Measurements from ENCODE around the gene LRRC18. TPM values are rescaled to one million over a fixed set of nuclear protein-coding genes. Genes with fewer than 3 reads are reported as not detected.
A peak's percentile ranks its signal among the peaks of the same experiment; 100 is the strongest.

The LRRC18 gene
- total and polyA plus RNA-seq, 9 of the 15 experiments (the other 6 are each of a cell fraction or from before 2014, with no cell fraction given): not detected

DNA sequence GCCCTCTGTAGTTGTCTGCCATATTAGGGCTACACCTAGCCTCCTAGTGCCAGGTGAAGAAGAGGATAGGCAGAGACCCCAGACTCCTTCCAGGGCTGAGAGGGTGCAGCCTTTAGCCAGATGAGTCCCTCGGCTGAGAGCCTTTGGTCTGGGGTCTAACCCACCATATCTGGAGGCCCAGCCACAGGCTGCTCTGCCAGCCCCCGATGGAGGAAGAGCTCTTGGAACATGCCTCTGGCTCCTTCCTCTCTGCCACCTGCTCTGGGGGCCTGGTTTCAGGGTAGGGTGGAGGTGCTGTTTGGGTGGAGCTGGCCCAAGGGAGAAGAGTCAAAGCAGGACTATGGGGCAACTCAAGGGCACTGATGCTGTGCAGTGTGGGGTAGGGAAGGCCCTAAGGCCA, 1.4 kb downstream of the LRRC18 start:
- H3K27me3 ChIP-seq (ENCODE audit: control insufficient read depth in 2 of 2, insufficient read depth in 2 of 2, low read length in 2 of 2): peaks cover 30 to 78% of the 10 kb centered on the region in 2 experiments
- FAIRE-seq (no peak), DNase-seq (ENCODE audit: extremely low read depth in 1 of 4, low spot score in 3 of 4) (no peak), ATAC-seq (no peak)
- H3K9ac ChIP-seq (ENCODE audit: insufficient read depth in 1 of 2, low read depth in 2 of 2, low read length in 2 of 2): 0 out of 4 replicates have a peak overlapping the region, but pooled peaks of 1 of the 2 experiments have one; percentile 27
- no peak overlapping the region for H2AFZ ChIP-seq (ENCODE audit: low read depth, low read length)
- H3K79me2 ChIP-seq (ENCODE audit: control insufficient read depth, insufficient read depth, low read length): no peaks in the 10 kb centered on the region
- 0% methylated on average over 2 of the region's 2 CpGs for WGBS (ENCODE audit: insufficient coverage, low coverage, missing lambda C conversion rate)
- intact Hi-C loops (cut with micrococcal nuclease) (no loop called here), in situ Hi-C loops (cut with MboI) (no loop called here)
- no TSS peak for BruUV-seq (replicated peaks)
- H3K9me1 ChIP-seq (ENCODE audit: control insufficient read depth, insufficient read depth, low read length): no peaks in the 10 kb centered on the region
- no peak overlapping the region for H3K4me3 ChIP-seq
- no peaks in the 10 kb centered on the region for H3K9me3 ChIP-seq (replicated peaks; ENCODE audit: control insufficient read depth, insufficient read depth, low read depth, low read length)
- no peaks in the 10 kb centered on the region for H3K4me1 ChIP-seq (replicated peaks in 1 of 2; ENCODE audit: control insufficient read depth in 2 of 2, insufficient read depth in 2 of 2, low read length in 2 of 2)
- H3K27ac ChIP-seq (ENCODE audit: extremely low read depth, low read depth, low read length): no peak overlapping the region
- H3K4me2 ChIP-seq (ENCODE audit: insufficient read depth, low read length): no peak overlapping the region
- no peaks in the 10 kb centered on the region for H3K36me3 ChIP-seq (ENCODE audit: control insufficient read depth, insufficient read depth, low read length)
- CTCF ChIA-PET (ENCODE audit: low intra/inter-chr PET ratio): no interaction called here
- no peaks in the 10 kb centered on the region for H4K20me1 ChIP-seq (replicated peaks; ENCODE audit: control insufficient read depth, insufficient read depth, low read length)
- POLR2A ChIA-PET: interaction anchor here (0.6 to 1.7 kb wide), 2 partner anchors 10 to 11 kb away, joined by 3 to 9 read pairs; no protein-coding TSS in a partner anchor
- TF ChIP-seq, protein P1, sequence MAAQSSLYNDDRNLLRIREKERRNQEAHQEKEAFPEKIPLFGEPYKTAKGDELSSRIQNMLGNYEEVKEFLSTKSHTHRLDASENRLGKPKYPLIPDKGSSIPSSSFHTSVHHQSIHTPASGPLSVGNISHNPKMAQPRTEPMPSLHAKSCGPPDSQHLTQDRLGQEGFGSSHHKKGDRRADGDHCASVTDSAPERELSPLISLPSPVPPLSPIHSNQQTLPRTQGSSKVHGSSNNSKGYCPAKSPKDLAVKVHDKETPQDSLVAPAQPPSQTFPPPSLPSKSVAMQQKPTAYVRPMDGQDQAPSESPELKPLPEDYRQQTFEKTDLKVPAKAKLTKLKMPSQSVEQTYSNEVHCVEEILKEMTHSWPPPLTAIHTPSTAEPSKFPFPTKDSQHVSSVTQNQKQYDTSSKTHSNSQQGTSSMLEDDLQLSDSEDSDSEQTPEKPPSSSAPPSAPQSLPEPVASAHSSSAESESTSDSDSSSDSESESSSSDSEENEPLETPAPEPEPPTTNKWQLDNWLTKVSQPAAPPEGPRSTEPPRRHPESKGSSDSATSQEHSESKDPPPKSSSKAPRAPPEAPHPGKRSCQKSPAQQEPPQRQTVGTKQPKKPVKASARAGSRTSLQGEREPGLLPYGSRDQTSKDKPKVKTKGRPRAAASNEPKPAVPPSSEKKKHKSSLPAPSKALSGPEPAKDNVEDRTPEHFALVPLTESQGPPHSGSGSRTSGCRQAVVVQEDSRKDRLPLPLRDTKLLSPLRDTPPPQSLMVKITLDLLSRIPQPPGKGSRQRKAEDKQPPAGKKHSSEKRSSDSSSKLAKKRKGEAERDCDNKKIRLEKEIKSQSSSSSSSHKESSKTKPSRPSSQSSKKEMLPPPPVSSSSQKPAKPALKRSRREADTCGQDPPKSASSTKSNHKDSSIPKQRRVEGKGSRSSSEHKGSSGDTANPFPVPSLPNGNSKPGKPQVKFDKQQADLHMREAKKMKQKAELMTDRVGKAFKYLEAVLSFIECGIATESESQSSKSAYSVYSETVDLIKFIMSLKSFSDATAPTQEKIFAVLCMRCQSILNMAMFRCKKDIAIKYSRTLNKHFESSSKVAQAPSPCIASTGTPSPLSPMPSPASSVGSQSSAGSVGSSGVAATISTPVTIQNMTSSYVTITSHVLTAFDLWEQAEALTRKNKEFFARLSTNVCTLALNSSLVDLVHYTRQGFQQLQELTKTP (IDR thresholded peaks at IDR 0.05; ENCODE audit: low read depth in 1 of 2, partially characterized antibody in 2 of 2): no peak
- no peak for TF ChIP-seq BCOR (IDR thresholded peaks at IDR 0.05)
- TF ChIP-seq, protein P2, sequence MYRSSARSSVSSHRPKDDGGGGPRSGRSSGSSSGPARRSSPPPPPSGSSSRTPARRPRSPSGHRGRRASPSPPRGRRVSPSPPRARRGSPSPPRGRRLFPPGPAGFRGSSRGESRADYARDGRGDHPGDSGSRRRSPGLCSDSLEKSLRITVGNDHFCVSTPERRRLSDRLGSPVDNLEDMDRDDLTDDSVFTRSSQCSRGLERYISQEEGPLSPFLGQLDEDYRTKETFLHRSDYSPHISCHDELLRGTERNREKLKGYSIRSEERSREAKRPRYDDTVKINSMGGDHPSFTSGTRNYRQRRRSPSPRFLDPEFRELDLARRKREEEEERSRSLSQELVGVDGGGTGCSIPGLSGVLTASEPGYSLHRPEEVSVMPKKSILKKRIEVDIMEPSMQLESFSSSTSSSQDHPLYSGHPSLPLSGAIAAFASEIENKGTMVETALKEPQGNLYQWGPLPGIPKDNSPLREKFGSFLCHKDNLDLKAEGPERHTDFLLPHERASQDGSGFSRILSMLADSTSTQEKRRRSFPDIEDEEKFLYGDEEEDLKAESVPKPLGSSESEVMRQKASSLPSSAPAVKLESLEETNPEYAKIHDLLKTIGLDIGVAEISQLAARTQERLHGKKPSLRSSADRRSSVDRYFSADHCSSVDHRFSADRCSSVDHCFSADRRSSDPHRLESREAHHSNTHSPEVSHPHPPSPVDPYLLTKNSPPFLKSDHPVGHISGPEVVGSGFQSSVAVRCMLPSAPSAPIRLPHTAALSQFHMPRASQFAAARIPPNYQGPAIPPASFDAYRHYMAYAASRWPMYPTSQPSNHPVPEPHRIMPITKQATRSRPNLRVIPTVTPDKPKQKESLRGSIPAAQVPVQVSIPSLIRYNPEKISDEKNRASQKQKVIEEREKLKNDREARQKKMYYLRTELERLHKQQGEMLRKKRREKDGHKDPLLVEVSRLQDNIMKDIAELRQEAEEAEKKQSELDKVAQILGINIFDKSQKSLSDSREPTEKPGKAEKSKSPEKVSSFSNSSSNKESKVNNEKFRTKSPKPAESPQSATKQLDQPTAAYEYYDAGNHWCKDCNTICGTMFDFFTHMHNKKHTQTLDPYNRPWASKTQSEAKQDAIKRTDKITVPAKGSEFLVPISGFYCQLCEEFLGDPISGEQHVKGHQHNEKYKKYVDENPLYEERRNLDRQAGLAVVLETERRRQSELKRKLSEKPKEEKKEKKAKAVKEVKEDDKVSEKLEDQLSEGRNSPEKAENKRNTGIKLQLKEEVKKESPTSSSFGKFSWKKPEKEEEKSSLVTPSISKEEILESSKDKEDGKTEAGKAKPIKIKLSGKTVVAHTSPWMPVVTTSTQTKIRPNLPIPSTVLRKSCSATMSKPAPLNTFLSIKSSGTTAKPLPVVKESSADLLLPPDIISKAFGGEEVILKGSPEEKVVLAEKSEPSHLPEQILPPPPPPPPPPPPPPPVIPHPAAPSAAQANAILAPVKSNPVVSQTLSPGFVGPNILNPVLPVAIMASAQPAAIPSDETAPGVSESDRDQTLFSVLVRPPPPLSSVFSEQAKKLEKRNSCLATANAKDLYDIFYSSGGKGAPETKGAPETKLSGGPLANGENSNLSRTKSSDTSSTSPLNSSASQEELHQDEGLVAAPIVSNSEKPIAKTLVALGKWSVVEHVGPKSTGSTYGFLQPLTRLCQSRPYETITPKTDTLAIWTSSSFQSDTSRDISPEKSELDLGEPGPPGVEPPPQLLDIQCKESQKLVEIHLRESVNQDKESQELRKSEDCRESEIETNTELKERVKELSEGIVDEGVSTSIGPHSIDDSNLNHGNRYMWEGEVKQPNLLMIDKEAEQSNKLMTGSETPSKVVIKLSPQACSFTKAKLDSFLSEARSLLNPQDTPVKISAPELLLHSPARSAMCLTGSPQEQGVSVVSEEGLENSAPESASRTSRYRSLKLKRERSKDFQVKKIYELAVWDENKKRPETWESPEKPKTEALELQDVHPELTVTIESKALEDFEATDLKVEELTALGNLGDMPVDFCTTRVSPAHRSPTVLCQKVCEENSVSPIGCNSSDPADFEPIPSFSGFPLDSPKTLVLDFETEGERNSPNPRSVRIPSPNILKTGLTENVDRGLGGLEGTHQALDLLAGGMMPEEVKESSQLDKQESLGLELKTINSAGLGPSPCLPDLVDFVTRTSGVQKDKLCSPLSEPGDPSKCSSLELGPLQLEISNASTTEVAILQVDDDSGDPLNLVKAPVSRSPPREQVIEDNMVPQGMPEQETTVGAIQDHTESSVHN (IDR thresholded peaks at IDR 0.05; ENCODE audit: borderline replicate concordance in 1 of 2, low read depth in 1 of 2): no peak
- TF ChIP-seq, protein P3, sequence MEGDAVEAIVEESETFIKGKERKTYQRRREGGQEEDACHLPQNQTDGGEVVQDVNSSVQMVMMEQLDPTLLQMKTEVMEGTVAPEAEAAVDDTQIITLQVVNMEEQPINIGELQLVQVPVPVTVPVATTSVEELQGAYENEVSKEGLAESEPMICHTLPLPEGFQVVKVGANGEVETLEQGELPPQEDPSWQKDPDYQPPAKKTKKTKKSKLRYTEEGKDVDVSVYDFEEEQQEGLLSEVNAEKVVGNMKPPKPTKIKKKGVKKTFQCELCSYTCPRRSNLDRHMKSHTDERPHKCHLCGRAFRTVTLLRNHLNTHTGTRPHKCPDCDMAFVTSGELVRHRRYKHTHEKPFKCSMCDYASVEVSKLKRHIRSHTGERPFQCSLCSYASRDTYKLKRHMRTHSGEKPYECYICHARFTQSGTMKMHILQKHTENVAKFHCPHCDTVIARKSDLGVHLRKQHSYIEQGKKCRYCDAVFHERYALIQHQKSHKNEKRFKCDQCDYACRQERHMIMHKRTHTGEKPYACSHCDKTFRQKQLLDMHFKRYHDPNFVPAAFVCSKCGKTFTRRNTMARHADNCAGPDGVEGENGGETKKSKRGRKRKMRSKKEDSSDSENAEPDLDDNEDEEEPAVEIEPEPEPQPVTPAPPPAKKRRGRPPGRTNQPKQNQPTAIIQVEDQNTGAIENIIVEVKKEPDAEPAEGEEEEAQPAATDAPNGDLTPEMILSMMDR (IDR thresholded peaks at IDR 0.05 in 2 of 3, conservative IDR thresholded peaks at IDR 0.05 in 1 of 3; ENCODE audit: insufficient read depth in 2 of 3, low read depth in 1 of 3, low read length in 3 of 3): no peak
- TF ChIP-seq SMC3 (conservative IDR thresholded peaks at IDR 0.05; ENCODE audit: insufficient read depth, low read depth, low read length): no peak
- TF ChIP-seq ZNF212 (CRISPR knock-in tag; IDR thresholded peaks at IDR 0.05): no peak
- TF ChIP-seq SIN3B (IDR thresholded peaks at IDR 0.05; ENCODE audit: low read depth): no peak

Data from K562 (cell line).